Colonic mucosa (tissue), 4 donors: Measurements from ENCODE around the gene DUS2. TPM values are rescaled to one million over a fixed set of nuclear protein-coding genes. Genes with fewer than 3 reads are reported as not detected.

Experiments
- DNase-seq: peaks from one replicate; pipeline ENCODE4 v3.0.0-alpha.2; 2020
- H3K27ac ChIP-seq: fragments of 200-600 bp; one replicate; pipeline ENCODE4 v1.8.0; 2021
- H3K27me3 ChIP-seq: fragments of 200-600 bp; one replicate; pipeline ENCODE4 v1.8.0; 2021
- H3K36me3 ChIP-seq: fragments of 200-600 bp; one replicate; pipeline ENCODE4 v1.8.0; 2021
- H3K4me1 ChIP-seq: fragments of 200-600 bp; one replicate; pipeline ENCODE4 v1.8.0; 2021; ENCODE audit warnings: mild to moderate bottlenecking
- H3K4me3 ChIP-seq: fragments of 200-600 bp; one replicate; pipeline ENCODE4 v1.8.0; 2021
- H3K9ac ChIP-seq, 2 donors: one replicate each; pipeline ENCODE4 v1.7.0; 2013; ENCODE audit warnings: control low read depth in 2 of 2, low read depth in 2 of 2, low read length in 2 of 2
- H3K9me3 ChIP-seq: fragments of 200-600 bp; one replicate; pipeline ENCODE4 v1.8.0; 2021
- intact Hi-C: fragments of 100-400 bp; cut with DNase I; formaldehyde crosslinking; loops from one replicate; pipeline ENCODE4 v1.14.1; 2022
- total RNA-seq, 2 donors: library from RNA; stranded (reverse); fragmentation: NEBNext Ultra II Directional in 1 of 2; extraction: Animal tissue kit (Norgen Biotek cat#: 25700) in 1 of 2; gene quantifications; one replicate each; pipeline ENCODE4 v1.2.1, GENCODE V29; 2021
- TF ChIP-seq, protein P1 (sequence below): fragments of 200-600 bp; IDR thresholded peaks from one replicate; pipeline ENCODE4 v1.8.0; 2022; ENCODE audit warnings: antibody characterized with exemption, mild to moderate bottlenecking
- donor health status: healthy.
- donor health status: DM: no; HTN: no; CAD: no.
- donor health status: DM: no; HTN: no; CAD: no.

The DUS2 gene
- total RNA-seq, result 10 to 100 TPM; 13.1 to 24.6 TPM

- peak within 1 kb of the TSS; percentile 71 for H3K27ac ChIP-seq
- intact Hi-C loops, result no loop called here
- peak within 1 kb of the TSS; percentile 98 for H3K4me3 ChIP-seq
- H3K4me1 ChIP-seq, result peaks cover 17% of the 10 kb centered on the region
- no peaks in the 10 kb centered on the region for H3K27me3 ChIP-seq
- H3K36me3 ChIP-seq, result no peaks in the 10 kb centered on the region
- H3K9me3 ChIP-seq, result no peaks in the 10 kb centered on the region
- DNase-seq, result peak; percentile 96
- TF ChIP-seq, protein P1, sequence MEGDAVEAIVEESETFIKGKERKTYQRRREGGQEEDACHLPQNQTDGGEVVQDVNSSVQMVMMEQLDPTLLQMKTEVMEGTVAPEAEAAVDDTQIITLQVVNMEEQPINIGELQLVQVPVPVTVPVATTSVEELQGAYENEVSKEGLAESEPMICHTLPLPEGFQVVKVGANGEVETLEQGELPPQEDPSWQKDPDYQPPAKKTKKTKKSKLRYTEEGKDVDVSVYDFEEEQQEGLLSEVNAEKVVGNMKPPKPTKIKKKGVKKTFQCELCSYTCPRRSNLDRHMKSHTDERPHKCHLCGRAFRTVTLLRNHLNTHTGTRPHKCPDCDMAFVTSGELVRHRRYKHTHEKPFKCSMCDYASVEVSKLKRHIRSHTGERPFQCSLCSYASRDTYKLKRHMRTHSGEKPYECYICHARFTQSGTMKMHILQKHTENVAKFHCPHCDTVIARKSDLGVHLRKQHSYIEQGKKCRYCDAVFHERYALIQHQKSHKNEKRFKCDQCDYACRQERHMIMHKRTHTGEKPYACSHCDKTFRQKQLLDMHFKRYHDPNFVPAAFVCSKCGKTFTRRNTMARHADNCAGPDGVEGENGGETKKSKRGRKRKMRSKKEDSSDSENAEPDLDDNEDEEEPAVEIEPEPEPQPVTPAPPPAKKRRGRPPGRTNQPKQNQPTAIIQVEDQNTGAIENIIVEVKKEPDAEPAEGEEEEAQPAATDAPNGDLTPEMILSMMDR, result no peak
- peak within 1 kb of the TSS; percentile 89 to 92 for H3K9ac ChIP-seq
Measured at GRCh38 chr16:68022728-68023537, at the start of gene DUS2, which contains the start of gene DDX28. TSS of gene DUS2 (plus strand) at chr16:68023284. CDS start at chr16:68038024, 14,740 bp downstream. TSS of gene DDX28 (minus strand) at chr16:68023232. CDS start at chr16:68023202, 30 bp downstream.

DNA sequence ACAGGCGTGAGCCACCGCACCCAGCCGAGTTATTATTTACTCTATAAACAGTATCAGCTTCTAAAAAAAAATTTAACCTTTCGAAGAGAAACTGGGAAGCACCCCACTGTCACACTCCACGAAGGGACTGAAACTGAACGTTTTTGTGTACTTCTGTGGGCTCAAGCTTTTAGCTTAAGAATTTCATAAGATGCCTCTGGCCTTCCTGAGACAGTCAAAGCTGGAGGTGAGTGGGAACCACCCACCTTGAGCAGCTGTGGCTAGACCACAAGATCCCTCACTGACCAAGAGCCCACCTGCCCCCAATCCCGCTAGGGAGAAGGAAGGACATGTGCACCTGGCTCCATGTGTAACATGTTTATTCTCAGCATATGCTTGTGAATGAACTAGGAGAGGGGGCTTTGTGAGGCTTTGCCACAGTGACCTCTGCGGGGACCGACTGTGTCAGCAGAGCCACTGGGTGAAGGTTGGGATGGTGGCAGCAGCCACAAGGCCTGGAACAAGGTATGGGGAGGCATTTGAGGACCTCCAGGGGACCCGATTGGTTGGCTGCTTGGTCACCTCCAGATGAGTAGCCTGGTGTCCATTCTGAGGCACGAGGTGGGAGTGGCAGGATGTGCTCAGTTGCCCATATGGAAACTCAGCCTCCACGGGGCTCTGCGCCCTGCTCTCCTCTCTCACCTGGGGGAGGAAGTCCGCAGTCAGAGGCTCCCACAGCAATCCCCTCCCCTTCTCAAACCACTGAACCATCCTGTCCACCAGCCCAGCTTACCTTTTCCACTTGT, 47.6 kb upstream of the DUS2 start:
- intact Hi-C loops, result no loop called here
- TF ChIP-seq, protein P1, result no peak
- Histone ChIP-seq H3K4me1 (no peaks in the 10 kb centered on the region), H3K27ac (no peak overlapping the region), H3K36me3 (no peaks in the 10 kb centered on the region), H3K4me3 (no peak overlapping the region), H3K9ac (peak overlapping the region in 1 of 2 donors; percentile 4), H3K27me3 (no peaks in the 10 kb centered on the region), H3K9me3 (no peaks in the 10 kb centered on the region)
- no peak for DNase-seq

DNA sequence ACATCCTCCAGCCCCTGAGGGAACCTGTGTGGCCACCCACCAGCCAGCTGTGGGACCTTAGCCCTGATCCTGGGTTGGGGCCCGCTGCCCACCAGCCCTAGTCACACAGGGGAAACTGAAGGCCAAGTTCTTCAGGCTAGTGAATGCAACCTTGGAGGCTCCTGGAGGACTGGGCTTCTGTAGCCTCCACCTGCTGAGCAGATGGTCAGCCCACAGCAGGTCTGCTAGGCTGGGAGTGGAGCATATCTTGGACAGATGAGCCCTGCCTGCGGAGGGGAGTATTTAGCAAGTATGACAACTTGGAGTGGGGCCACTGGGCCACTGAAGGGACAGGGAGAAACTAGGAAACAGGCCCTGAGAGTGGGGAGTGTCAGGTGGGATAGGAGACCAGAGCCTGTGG, 46.9 kb upstream of the DUS2 start:
- H3K4me1 ChIP-seq, result no peaks in the 10 kb centered on the region
- H3K9ac ChIP-seq, result no peak overlapping the region
- H3K4me3 ChIP-seq, result no peak overlapping the region
- H3K27ac ChIP-seq, result no peak overlapping the region
- intact Hi-C loops, result no loop called here
- no peaks in the 10 kb centered on the region for H3K36me3 ChIP-seq
- DNase-seq, result no peak
- no peaks in the 10 kb centered on the region for H3K9me3 ChIP-seq
- no peaks in the 10 kb centered on the region for H3K27me3 ChIP-seq
- TF ChIP-seq, protein P1, result no peak

GRCh38 chr16:67977005-67977404, 46.1 kb upstream of the DUS2 start:
- H3K9me3 ChIP-seq, result no peaks in the 10 kb centered on the region
- no peaks in the 10 kb centered on the region for H3K36me3 ChIP-seq
- no peak overlapping the region for H3K27ac ChIP-seq
- intact Hi-C loops, result no loop called here
- no peak overlapping the region for H3K4me3 ChIP-seq
- no peak overlapping the region for H3K9ac ChIP-seq
- TF ChIP-seq, protein P1, result no peak
- H3K4me1 ChIP-seq, result no peaks in the 10 kb centered on the region
- no peak for DNase-seq
- H3K27me3 ChIP-seq, result no peaks in the 10 kb centered on the region

DNA sequence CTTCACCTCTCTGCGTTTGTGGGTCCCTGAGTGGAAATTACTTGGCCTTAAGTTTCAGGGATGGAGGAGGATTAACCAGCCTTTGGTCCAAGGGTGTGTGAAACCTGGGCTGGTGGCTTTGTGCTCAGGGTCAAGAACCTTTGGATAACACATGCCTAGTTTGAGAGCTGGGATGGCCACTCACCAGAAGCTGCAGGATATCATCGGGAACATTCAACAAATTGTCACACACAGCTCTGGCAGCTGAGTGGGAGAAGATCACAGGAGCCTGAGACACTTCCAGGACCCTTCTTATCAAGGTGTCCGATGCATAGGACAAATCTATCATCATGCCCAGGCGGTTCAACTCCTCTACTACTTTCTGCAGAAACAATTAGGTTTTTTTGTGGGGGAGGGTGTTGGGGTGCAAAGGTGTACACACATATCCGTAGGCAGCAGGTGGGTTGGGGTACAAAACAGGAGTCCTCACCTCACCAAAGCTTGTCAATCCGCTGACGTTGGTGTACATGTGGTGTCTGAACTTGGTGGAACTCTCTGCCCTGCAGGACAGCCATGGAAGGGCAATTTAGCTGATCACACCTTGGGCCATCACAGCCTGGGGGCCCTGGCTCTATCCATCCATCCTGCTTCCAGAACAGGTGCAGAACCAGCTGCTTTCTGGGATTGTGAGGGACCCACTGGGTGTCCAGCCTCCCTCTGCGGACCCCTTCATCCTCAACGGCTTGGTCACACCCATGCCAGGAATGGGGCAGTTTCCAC, 45.4 kb upstream of the DUS2 start:
- TF ChIP-seq, protein P1, result no peak
- Histone ChIP-seq H3K36me3 (no peaks in the 10 kb centered on the region), H3K9ac (no peak overlapping the region), H3K4me1 (no peaks in the 10 kb centered on the region), H3K27me3 (no peaks in the 10 kb centered on the region), H3K4me3 (no peak overlapping the region), H3K27ac (no peak overlapping the region), H3K9me3 (no peaks in the 10 kb centered on the region)
- intact Hi-C loops, result no loop called here
- DNase-seq, result no peak
